ENCODE results near the gene PSMC5.
"Not testable (repeated sequence)": the region's sequence is repeated elsewhere in the genome, so short reads cannot be mapped to it uniquely, and the experiment has no call there.

Gene PSMC5

GRCh38 chr17:63840591-63841349, 13.5 kb downstream of the PSMC5 start:
- DNase-seq (ENCODE audit: low read depth): no peak

- DNase-seq (ENCODE audit: low read depth): no peak
Measured at GRCh38 chr17:63841350-63842172, 14.3 kb downstream of the PSMC5 start.

GRCh38 chr17:63842173-63842539, 14.9 kb downstream of the PSMC5 start:
- no peak for DNase-seq (ENCODE audit: low read depth)

- peak; percentile 99 for DNase-seq (ENCODE audit: low read depth)
Measured at GRCh38 chr17:63842540-63843386, 15.5 kb downstream of the PSMC5 start, which contains the start of gene SMARCD2. SMARCD2 (minus strand) TSS chr17:63842685; CDS start chr17:63842674, 11 bp downstream.

- DNase-seq (ENCODE audit: low read depth): not testable (repeated sequence)
Measured at GRCh38 chr17:63843387-63843888, 16.2 kb downstream of the PSMC5 start.

GRCh38 chr17:63843910-63844677, 16.9 kb downstream of the PSMC5 start:
- DNase-seq (ENCODE audit: low read depth): no peak

DNA sequence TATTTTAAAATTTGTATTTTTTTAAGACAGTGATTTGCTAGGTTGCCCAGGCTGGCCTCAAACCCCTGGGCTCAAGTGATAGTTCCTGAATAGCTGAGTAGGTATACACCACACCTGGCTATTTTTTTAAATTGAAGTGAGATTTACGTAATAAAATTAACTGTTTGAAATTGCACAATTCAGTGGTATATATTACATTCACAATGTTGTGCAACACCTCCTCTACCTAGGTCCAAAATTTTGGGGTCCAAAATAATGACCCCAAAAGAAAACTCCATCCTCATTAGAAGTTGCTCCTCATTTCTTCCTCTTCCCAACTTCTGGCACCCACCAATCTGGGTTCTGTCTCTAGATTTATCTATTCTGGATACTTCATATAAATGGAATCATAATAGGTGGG, 18.3 kb downstream of the PSMC5 start:
- no peak for DNase-seq (ENCODE audit: low read depth)

DNA sequence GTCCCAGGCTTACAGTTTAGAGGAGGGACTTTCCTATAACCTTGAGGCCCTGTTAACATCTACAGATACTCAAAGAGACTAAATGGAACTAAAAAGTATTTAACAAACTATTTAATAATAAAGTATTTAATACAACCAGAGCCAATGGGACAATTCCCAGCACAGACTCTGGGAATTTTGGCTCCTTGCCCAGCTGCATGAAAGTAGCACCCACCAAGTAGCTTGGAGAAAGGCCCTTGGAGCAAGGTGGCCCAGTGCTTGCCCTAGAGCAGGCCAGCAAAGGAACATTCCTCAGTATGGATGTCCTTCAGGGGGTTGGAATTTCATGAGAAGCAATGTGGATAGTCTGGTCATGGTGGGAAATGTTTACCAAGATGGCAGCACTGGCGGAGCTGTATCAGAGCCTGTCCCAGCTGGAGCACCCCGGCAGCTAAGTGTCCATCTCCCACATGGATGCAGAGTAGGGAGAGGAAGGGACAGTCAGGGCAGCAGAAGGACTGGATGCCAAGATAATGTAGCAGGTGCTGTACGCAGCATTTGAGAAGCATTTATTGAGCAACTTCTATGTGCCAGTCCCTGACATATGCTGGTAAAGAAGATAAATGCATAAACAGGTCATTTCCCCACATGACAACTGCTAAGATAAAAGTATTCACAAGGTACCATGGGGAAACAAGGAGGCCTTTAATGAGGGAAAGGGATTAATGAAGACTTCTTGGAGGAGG, 20.5 kb downstream of the PSMC5 start:
- no peak for DNase-seq (ENCODE audit: low read depth)

DNA sequence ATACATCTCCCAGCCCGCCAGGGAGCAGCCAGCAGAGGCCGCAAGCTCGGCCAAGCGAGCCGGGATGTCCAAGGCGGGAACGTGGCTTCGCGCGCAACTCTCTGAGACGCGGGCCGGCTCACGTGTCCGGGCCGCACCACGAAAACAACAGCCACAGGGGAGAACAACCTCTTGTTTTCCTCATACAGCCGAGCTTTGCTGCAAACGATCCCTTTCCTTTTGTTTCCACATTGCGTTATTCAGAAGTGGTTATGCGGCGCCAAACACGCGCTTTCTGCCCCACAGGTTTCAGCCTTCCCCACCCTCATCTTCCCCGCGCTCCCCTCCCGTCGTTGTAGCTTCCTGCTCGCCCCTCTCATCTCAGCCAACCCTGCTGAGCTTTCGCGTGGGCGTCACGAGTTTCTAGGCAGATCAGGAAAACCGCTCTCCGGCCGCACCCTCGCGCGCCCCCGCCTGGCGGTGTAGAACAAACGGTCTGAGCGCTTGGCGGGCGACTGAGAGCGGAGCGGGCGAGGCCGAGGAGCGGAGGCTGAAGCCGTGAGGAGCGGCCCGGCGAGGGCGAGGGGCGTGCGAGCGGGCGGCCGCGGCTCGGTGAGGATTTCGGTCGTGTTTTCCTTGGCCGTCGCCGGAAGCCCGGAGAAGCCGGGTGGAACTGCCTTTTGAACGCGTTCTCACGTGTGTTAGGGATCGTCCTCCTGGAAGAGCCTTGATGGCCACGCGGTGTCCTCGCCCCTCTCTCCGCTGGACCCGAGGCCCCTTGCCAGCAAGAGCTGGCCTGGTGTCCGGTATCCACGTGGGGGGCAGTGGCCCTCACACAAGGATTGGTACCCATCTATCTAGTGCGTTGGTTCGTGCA, 21.8 kb downstream of the PSMC5 start:
- DNase-seq (ENCODE audit: low read depth): peak; percentile 91

GRCh38 chr17:63850401-63850800, 23.2 kb downstream of the PSMC5 start:
- no peak for DNase-seq (ENCODE audit: low read depth)

DNA sequence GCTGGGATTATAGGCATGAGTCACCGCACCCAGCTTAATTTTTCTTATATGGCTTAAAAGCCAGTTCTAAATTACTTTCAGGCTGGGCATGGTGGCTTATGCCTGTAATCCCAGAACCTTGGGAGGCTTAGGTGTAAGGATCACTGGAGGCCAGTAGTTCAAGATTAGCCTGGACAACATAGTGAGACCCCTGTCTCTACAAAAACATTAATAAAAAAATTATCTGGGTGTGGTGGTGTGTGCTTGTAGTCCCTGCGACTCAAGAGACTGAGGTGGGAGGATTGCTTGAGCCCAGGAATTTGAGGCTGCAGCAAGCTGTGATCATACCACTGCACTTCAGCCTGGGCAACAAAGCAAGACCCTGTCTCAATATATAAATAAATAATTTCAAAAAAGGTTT, 26.0 kb downstream of the PSMC5 start:
- no peak for DNase-seq (ENCODE audit: low read depth)

DNA sequence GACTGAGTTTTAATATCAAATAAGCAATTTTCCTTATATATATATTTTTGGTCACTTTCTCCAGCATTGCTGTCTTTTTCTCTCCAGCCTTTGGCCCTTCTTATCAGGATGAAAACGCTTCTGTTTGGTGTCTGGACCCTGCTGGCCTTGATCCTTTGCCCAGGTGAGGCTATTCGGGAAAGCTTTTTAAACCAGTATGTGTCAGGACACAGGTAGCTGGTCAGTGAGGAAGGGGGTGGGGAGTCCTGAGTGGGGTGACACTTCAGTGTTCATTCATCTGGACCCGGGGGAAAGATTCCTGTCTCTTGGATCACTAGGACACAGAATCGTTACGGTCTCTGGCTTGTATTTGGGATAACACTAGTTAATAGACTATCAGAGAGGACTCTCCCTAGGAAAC, 27.5 kb downstream of the PSMC5 start:
- DNase-seq (ENCODE audit: low read depth): no peak

GRCh38 chr17:63855185-63855584, 28.0 kb downstream of the PSMC5 start:
- no peak for DNase-seq (ENCODE audit: low read depth)

- not testable (repeated sequence) for DNase-seq (ENCODE audit: low read depth)
Measured at GRCh38 chr17:63856425-63856824, 29.2 kb downstream of the PSMC5 start.

DNA sequence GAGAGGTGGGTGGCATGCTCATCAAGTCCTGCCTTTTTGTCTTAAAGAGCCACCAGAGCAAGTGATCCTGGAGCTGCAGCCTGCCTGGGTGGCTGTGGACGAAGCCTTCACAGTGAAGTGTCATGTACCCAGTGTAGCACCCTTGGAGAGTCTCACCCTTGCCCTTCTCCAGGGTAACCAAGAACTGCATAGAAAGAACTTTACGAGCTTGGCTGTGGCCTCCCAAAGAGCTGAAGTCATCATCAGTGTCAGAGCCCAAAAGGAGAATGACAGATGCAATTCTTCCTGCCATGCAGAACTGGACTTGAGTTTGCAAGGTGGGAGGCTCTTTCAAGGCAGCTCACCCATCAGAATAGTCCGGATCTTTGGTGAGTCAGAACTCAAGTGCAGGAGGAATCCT, 32.0 kb downstream of the PSMC5 start:
- no peak for DNase-seq (ENCODE audit: low read depth)

- DNase-seq (ENCODE audit: low read depth): not testable (repeated sequence)
Measured at GRCh38 chr17:63866625-63867024, 39.4 kb downstream of the PSMC5 start.

DNA sequence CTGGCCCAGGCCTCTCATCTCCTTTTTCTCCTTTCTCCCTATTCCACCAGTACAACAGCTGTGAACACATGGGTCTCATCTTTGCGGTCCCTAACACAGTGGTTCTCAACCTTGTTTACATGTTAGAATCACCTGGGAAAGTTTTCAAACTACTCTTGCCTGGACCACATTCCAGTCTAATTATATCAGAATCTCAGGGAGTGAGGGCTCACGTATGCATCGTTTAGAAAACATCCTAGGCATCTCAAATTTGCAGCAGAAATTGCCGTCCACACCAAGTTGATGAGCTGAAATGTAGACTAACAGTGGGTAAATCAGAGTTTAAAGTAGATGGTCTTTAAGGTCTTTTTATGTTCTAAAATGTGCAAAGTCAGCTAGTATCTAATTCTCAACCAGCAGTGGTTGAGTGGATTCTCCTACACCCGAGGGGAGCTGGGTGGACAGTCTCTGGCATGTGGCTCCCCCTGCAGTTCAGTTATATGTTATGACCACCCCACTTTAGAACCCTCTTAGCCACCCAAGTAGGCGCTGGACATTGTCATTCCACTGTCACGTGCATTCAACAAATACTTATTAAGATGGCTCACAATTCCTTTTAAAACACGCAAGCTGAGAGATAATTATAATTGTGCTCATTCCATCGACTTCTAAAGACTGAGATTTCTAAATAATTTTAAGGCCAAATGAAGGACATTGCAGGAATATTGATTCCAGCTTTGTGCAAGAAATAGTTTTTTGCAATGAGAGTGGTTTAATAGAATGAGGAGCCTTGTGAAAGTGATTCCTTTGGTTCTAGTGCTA, 42.5 kb downstream of the PSMC5 start:
- DNase-seq (ENCODE audit: low read depth): not testable (repeated sequence)

DNA sequence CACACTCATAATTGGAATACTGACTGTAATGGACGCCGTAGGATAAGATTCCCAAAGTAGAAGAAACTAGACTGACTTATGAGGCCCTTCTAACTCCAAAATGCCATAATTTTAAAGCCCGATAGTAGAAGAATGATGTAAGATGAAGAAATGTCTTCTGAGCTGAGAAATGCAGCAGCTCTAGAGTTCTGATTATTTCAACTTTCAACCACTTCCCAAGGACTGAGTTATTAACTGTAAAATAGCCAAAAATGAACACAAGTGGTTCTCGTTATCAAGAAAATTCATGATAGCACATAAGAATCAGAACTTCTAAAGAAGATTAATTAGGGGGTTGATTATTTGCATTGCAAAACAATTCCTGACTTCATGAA, 43.0 kb downstream of the PSMC5 start:
- not testable (repeated sequence) for DNase-seq (ENCODE audit: low read depth)

All from activated T-cell treated with anti-CD3 and anti-CD28 coated beads for 1 hour (primary cell).